ACC112 (cell line): Measurements from ENCODE around the gene SULT2A1.
"Not testable (repeated sequence)": the region's sequence is repeated elsewhere in the genome, so short reads cannot be mapped to it uniquely, and the experiment has no call there.

Experiments
- H2AFZ ChIP-seq: fragments of 200-600 bp; sonication (generic); one replicate; pipeline ENCODE4 v1.6.0; 2017; ENCODE audit warnings: antibody characterized with exemption, low read length; ENCODE audit not compliant: unreplicated experiment
- H3K27ac ChIP-seq: fragments of 200-600 bp; sonication (generic); 2 replicates; pipeline ENCODE4 v1.5.1; 2014; ENCODE audit warnings: low read depth, mild to moderate bottlenecking, antibody characterized with exemption, low read length, moderate library complexity
- H3K27me3 ChIP-seq: fragments of 200-600 bp; sonication (generic); 2 replicates; pipeline ENCODE4 v1.6.1; 2014; ENCODE audit warnings: mild to moderate bottlenecking, antibody characterized with exemption, low read length, moderate library complexity, mixed read lengths; ENCODE audit not compliant: insufficient read depth
- H3K36me3 ChIP-seq: fragments of 200-600 bp; sonication (generic); 2 replicates; pipeline ENCODE4 v1.6.1; 2016; ENCODE audit warnings: mild to moderate bottlenecking, antibody characterized with exemption, low read length, moderate library complexity, mixed read lengths; ENCODE audit not compliant: insufficient read depth
- H3K4me1 ChIP-seq: fragments of 200-600 bp; sonication (generic); one replicate; pipeline ENCODE4 v1.6.1; 2016; ENCODE audit warnings: low read length, mixed read lengths; ENCODE audit not compliant: insufficient read depth, unreplicated experiment, control insufficient read depth
- H3K4me3 ChIP-seq: fragments of 200-600 bp; sonication (generic); 2 replicates; pipeline ENCODE4 v1.5.1; 2014; ENCODE audit warnings: mild to moderate bottlenecking, low read depth, low read length
- H3K79me2 ChIP-seq: fragments of 200-600 bp; sonication (generic); one replicate; pipeline ENCODE4 v1.6.0; 2016; ENCODE audit warnings: low read length; ENCODE audit not compliant: control insufficient read depth, unreplicated experiment, insufficient read depth

SULT2A1 gene

DNA sequence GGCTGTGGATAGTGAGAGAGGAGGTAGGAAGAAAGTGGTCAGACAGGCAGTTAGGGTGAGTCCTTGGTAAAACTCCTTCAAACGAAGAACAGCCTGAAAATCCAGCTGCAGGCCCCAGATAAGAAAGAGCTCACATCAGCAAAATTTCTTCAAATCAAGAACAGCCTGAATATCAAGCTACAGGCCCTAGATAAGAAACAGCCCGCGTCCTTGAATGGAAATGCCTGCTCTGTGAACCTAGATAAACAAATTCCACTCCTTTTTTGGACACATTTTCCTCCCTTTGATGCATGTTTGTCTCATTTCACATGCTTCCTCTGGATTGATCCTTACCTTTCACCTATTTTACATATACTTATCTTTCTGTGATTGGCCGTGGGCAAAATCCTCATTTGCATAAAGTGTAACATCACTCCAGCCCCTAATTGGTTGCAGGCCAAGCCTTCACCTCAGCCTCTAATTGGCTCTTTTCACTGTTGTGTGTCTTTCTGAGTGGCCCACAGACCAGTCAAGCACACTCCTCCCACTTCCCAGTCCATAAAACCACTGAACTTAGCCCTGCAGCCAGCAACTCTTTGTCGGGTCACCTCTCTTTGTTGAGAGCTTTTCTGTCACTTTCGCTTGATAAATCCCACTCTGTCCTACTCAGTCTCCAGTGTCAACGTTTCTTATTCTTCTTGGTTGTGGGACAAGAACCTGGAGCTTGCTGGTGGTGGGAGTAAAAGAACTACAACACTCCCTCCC, 6.0 kb upstream of the SULT2A1 start:
- Histone ChIP-seq H2AFZ (no peak overlapping the region), H3K27ac (no peak overlapping the region), H3K4me1 (no peaks in the 10 kb centered on the region), H3K36me3 (no peaks in the 10 kb centered on the region), H3K27me3 (no peaks in the 10 kb centered on the region), H3K4me3 (no peak overlapping the region), H3K79me2 (no peaks in the 10 kb centered on the region)

DNA sequence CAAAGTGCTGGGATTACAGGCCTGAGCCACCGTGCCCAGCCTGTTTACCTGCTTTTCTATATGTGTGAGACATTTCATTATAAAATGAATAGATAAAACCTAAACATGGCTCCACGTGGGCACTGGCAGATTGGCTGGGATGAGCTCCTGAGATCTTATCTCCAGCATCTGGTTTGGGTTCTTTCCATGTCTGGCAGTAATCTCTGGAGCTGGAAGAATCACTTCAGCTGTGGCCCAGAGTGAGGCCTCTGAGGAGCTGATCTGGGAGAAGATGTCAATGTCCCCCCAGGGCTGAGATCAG, 5.5 kb upstream of the SULT2A1 start:
- Histone ChIP-seq H3K36me3 (no peaks in the 10 kb centered on the region), H3K4me3 (no peak overlapping the region), H3K27ac (no peak overlapping the region), H3K79me2 (no peaks in the 10 kb centered on the region), H2AFZ (no peak overlapping the region), H3K4me1 (no peaks in the 10 kb centered on the region), H3K27me3 (no peaks in the 10 kb centered on the region)

DNA sequence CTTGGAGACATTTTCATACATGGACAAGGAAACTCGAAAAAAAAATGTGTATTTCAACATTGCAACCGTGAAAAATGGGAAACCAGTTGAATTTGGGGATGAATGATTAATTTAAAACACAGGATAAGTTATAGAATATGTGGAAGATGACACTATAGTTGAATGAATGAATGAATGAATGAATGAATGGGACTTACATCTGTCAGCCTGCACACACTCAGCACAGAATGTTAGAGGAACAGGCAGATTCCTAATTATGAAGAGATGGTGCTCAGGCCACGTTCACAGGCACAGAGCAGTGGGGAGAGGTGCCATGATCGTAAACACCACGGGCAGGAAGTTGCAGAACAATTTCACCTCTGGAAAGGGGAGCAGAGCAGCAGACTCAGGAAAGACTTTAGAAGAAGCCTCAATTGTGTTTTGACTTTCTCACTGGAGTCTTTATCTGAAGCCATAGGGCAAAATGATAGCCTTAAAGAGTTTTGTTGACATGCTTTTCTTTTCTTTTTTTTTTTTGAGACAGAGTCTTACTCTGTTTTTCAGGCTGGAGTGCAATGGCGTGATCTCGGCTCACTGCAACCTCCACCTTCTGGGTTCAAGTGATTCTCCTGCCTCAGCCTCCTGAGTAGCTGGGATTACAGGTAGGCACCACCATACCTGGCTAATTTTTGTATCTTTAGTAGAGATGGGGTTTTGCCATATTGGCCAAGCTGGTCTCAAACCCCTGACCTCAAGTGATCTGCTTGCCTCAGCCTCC, 4.9 kb upstream of the SULT2A1 start:
- Histone ChIP-seq H3K79me2 (no peaks in the 10 kb centered on the region), H3K36me3 (no peaks in the 10 kb centered on the region), H3K27ac (no peak overlapping the region), H2AFZ (no peak overlapping the region), H3K4me1 (no peaks in the 10 kb centered on the region), H3K27me3 (peaks cover 4% of the 10 kb centered on the region), H3K4me3 (no peak overlapping the region)

DNA sequence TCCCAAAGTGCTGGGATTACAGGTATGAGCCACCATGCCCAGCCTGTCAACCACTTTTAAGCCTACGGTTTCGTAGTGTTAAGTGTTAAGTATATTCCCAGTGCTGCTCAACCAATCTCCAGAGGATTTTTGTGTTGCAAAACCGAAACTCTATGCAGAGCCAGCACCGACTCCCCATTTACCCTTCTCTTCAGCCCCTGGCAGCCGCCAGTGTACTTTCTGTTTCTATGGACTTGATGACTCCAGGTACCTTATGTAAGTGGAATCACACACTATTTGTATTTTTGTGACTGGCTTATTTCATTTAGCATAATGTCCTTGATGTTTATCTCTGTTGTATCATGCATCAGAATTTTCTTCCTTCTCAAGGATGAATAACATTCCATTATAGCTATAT, 1.1 kb downstream of the SULT2A1 start:
- Histone ChIP-seq H3K36me3 (no peaks in the 10 kb centered on the region), H2AFZ (no peak overlapping the region), H3K4me3 (no peak overlapping the region), H3K79me2 (no peaks in the 10 kb centered on the region), H3K27ac (no peak overlapping the region), H3K4me1 (no peaks in the 10 kb centered on the region), H3K27me3 (peaks cover 22% of the 10 kb centered on the region)

DNA sequence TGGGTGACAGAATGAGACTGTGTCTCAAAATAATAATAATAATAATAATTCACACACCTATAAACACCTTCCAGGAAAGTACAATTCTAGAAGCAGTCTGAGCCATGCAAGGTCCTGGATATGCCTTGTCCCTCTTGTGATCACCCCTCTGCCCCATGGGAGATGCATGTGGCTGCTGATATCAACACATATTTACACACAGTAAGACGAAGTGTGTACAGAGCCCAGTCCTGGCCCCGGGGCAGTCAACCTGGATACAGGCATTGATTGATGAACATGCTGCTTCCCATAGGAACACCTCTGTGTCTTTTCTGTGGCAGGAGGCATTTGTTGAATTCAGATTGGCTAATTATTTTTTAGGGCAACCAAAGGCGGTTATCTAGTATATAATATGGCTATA, 3.2 kb downstream of the SULT2A1 start:
- H3K27ac ChIP-seq, result no peak overlapping the region
- no peak overlapping the region for H2AFZ ChIP-seq
- no peaks in the 10 kb centered on the region for H3K36me3 ChIP-seq
- peaks cover 22% of the 10 kb centered on the region for H3K27me3 ChIP-seq
- no peaks in the 10 kb centered on the region for H3K79me2 ChIP-seq
- no peaks in the 10 kb centered on the region for H3K4me1 ChIP-seq
- no peak overlapping the region for H3K4me3 ChIP-seq

DNA sequence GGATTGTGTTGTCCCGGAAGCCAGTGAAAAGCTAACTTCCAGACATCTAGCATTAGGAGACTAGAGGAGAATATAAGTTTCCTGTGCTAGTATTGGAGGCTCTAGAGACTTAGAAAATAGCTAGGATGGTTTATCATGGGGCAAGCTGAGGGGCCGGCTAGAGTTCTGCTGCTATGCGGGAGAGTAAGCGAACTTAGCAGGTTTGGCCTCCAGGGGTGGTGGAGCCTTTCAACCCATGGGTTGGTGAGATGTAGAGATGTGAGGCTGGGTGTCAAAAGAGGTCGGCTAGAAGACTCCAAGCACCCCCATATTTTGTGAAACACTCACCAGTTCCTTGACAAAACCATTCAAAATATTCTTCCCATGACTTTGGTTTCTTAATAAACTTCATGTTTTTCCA, 4.4 kb downstream of the SULT2A1 start:
- H3K4me3 ChIP-seq, result no peak overlapping the region
- H3K27ac ChIP-seq, result no peak overlapping the region
- H3K27me3 ChIP-seq, result peaks cover 22% of the 10 kb centered on the region
- no peaks in the 10 kb centered on the region for H3K36me3 ChIP-seq
- H3K79me2 ChIP-seq, result no peaks in the 10 kb centered on the region
- no peak overlapping the region for H2AFZ ChIP-seq
- no peaks in the 10 kb centered on the region for H3K4me1 ChIP-seq

DNA sequence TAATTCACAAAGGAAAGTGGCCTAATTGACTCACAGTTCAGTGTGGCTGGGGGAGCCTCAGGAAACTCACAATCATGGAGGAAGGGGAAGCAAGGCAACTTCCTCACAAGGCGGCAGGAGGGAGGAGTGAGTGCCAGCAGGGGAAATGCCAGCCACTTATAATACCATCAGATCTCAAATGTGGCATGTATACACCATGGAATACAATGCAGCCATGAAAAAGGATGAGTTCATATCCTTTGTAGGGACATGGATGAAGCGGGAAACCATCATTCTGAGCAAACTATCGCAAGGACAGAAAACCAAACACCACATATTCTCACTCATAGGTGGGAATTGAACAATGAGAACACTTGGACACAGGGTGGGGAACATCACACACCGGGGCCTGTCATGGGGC, 6.7 kb downstream of the SULT2A1 start:
- not testable (repeated sequence) for H2AFZ ChIP-seq, H3K4me3 ChIP-seq, H3K79me2 ChIP-seq, H3K27ac ChIP-seq, H3K36me3 ChIP-seq, H3K4me1 ChIP-seq
- H3K27me3 ChIP-seq, result 0 out of 2 replicates have a peak, but pooled peaks cover 16% of the 10 kb centered on the region

DNA sequence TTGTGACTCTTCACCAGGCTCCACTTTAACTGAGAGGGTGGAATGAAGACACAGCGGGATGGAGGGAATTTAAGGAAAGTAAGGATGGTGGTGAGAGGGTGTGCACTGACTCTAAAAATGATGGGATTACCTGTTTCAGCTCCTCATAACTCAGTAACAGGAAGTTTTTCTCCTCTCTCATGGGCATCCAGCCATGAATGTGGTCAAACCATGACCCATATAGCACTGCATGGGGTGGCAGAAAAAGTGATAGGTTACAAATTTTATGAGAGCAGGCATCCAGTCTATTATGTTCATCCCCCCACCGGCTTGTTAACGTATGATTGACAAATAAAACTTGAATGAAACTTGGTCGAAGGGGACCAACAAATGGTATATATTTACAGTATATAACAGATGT, 7.2 kb downstream of the SULT2A1 start:
- Histone ChIP-seq H3K79me2 (no peaks in the 10 kb centered on the region), H3K4me1 (no peaks in the 10 kb centered on the region), H3K27ac (no peak overlapping the region), H2AFZ (no peak overlapping the region), H3K36me3 (no peaks in the 10 kb centered on the region), H3K4me3 (no peak overlapping the region), H3K27me3 (0 out of 2 replicates have a peak, but pooled peaks cover 16% of the 10 kb centered on the region)

DNA sequence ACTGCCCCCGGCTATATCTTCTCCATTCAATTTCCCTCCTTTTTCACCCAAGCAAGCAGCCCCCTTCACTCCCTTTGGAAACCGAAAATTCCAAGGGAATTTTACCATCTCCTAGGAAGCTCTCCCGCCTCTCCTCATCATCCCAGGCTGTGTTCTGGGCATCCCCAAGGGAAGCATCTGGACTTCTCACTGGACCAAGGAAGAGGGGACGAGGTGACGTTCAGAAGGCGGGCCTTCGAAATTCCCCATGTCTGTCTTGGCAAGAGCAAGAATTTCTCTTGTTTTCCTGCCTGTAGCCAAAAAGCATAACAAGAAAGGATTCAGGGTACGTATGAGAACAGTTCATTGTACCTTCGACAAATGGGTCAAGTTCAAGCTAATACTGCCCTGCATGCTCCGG, 20.9 kb downstream of the SULT2A1 start:
- Histone ChIP-seq H2AFZ (no peak overlapping the region), H3K36me3 (no peaks in the 10 kb centered on the region), H3K4me3 (no peak overlapping the region), H3K27ac (no peak overlapping the region), H3K79me2 (no peaks in the 10 kb centered on the region), H3K4me1 (no peaks in the 10 kb centered on the region), H3K27me3 (no peaks in the 10 kb centered on the region)

DNA sequence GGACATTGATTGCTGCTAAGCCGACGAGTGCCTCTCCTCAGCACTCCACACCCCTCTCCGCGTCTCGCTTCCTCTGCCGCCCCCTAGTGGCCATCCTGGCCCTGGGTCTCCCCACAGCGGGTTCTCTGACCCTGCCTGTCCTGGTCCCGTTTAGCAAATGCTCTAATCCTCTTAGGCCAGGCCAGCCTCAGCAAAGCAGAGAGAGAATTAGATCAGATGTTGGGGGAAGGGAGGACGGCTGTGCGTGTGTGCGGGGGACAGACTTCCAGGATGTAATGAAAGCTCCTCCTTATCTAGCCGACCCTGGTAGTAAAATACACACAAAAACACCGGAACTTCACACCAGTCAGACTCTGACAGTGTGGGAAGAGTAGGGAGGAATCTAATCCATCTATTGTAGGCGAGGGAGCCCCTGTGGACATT, 22.6 kb downstream of the SULT2A1 start:
- Histone ChIP-seq H2AFZ (no peak overlapping the region), H3K27ac (no peak overlapping the region), H3K4me3 (no peak overlapping the region), H3K4me1 (no peaks in the 10 kb centered on the region), H3K36me3 (no peaks in the 10 kb centered on the region), H3K27me3 (no peaks in the 10 kb centered on the region), H3K79me2 (no peaks in the 10 kb centered on the region)

DNA sequence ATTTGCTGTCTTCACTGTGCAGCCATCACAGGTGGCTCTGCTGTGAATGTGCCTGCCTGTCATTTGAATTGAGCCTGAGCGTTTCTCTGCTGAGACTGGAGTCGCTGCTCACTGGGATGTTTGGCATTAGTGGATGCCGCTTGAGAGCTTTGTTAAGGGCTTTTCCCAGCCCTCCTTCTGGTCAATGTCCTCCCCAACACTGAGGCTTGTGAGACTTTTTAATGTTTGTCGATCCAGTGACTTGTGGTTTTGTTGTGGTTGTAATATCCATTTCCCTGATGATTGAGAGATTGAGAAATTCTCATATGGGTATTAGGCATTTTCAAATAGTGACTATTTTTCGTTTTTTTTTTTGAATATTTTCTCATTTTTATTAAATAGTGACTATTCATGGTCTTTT, 24.5 kb downstream of the SULT2A1 start:
- no peaks in the 10 kb centered on the region for H3K36me3 ChIP-seq
- no peaks in the 10 kb centered on the region for H3K27me3 ChIP-seq
- H3K4me1 ChIP-seq, result no peaks in the 10 kb centered on the region
- H2AFZ ChIP-seq, result no peak overlapping the region
- no peak overlapping the region for H3K4me3 ChIP-seq
- no peaks in the 10 kb centered on the region for H3K79me2 ChIP-seq
- H3K27ac ChIP-seq, result no peak overlapping the region
